Omental fat pad (tissue), 4 donors: ENCODE data around the gene APC. TPM values are rescaled to one million over a fixed set of nuclear protein-coding genes. Genes with fewer than 3 reads are reported as not detected.

ENCODE experiments used
- ATAC-seq: fragments of 150-250 bp; one replicate; pipeline ENCODE4 v1.9.1; 2016; ENCODE audit warnings: mild to moderate bottlenecking, moderate library complexity; ENCODE audit not compliant: low FRiP score
- DNase-seq: peaks from one replicate; pipeline ENCODE4 v3.0.0-alpha.2; 2019; ENCODE audit warnings: low spot score
- total RNA-seq, 4 donors: library from RNA; depleted of rRNA; stranded (reverse); fragments of >200 nt; gene quantifications; one replicate each; pipeline ENCODE4 v1.1.0, GENCODE V29; 2016
- TF ChIP-seq, protein P1 (sequence below), 3 donors: fragments of 450-650 bp; IDR thresholded peaks; one replicate each; pipeline ENCODE4 v1.5.1; 2016 to 2017; ENCODE audit warnings: antibody characterized with exemption in 3 of 3, mild to moderate bottlenecking in 3 of 3, moderate library complexity in 2 of 3

Gene APC
- total RNA-seq, 4 donors from 2014 or later = 33.9 to 78.5 (median 58.8) TPM

DNA sequence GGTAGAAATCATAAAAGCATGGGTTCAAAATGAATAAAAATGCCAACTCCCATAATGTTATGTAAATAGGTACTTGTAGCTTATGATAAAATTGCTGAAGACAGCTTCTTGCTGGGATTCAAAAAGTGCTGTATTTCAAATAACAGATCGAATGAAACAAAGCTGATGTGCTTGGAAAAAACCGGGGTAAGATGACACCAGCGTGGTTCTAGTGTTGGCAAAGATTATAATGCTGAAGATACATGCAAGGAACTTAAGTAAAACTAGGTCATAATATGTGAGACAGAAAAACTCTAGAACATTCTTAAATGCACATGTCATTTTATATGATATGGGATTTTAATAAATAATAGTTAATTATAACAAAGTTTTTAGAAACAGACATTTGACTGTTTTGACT is 44.4 kb upstream of the APC start:
- ATAC-seq (no peak), DNase-seq (no peak)
- TF ChIP-seq, protein P1, sequence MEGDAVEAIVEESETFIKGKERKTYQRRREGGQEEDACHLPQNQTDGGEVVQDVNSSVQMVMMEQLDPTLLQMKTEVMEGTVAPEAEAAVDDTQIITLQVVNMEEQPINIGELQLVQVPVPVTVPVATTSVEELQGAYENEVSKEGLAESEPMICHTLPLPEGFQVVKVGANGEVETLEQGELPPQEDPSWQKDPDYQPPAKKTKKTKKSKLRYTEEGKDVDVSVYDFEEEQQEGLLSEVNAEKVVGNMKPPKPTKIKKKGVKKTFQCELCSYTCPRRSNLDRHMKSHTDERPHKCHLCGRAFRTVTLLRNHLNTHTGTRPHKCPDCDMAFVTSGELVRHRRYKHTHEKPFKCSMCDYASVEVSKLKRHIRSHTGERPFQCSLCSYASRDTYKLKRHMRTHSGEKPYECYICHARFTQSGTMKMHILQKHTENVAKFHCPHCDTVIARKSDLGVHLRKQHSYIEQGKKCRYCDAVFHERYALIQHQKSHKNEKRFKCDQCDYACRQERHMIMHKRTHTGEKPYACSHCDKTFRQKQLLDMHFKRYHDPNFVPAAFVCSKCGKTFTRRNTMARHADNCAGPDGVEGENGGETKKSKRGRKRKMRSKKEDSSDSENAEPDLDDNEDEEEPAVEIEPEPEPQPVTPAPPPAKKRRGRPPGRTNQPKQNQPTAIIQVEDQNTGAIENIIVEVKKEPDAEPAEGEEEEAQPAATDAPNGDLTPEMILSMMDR (IDR thresholded peaks at IDR 0.05) = no peak

DNA sequence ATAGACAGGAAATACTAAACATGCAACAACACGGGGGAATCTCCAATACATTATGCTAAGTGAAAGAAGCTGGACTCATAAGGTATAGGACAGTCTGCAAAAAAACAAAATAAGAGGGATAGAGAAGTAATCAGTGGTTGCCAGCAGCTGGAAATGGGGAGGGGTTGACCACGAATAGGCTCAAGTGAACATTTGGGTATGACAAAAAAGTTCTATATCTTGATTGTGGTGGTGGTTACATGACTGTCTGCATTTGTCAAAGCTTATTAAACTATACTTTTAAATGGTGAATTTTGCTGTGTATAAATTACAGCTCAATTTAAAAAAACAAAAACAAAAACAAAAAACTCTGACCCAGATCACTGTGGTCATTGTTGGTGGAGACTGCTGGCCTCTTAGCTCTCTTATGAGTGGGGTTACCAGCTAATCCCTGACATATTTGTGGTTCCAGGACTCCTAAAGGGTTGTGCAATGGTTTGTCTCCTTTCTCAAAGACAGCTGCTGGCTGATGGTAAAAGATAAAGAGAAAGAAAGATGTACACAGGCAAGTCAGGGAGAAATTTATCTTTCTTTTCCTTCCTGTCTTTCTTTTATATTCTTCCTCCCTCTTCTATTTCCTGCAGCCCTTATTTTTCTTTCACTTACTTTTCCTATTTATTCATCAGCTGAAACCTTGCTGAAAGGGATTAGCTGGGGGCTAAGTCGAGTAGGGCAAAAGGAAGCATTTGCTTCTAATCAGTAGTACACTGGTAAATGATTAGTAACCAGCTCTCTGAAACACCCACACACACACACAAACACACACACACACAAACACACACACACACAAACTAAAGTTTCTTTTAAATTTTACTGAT is 42.6 kb upstream of the APC start:
- DNase-seq (no peak), ATAC-seq (no peak)
- TF ChIP-seq, protein P1 (IDR thresholded peaks at IDR 0.05) = no peak

GRCh38 chr5:112696786-112697185 is 40.9 kb upstream of the APC start:
- TF ChIP-seq, protein P1 (IDR thresholded peaks at IDR 0.05) = no peak
- ATAC-seq (no peak), DNase-seq (no peak)

DNA sequence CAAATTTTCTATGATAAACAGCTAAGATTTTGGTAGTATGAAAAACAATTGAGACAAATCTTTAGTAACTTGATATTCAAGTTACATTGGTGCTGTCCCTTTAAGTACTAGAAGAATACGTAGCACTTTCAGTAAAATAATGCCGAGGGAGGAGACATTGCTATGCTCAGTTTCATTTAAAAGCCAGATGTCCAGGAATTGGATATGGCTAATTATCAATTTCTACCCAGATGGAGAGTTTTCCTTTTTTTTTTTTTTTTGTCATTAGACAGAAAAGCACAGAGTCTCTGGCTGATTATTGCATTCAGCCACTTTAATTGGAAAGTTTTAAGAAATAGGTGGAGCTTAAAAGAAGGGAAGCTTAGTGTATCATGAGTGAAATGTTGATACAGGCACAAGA is 40.4 kb upstream of the APC start:
- no peak for DNase-seq
- no peak for ATAC-seq
- TF ChIP-seq, protein P1 (IDR thresholded peaks at IDR 0.05) = no peak

GRCh38 chr5:112697833-112698232 is 39.9 kb upstream of the APC start:
- DNase-seq = no peak
- ATAC-seq = no peak

GRCh38 chr5:112703866-112704820 is 33.5 kb upstream of the APC start:
- TF ChIP-seq, protein P1 (IDR thresholded peaks at IDR 0.05) = no peak
- DNase-seq (no peak), ATAC-seq (no peak)

More at GRCh38 chr5:112697833-112698232, 39.9 kb upstream of the APC start:
- TF ChIP-seq, protein P1 (IDR thresholded peaks at IDR 0.05) = no peak
